Prostate gland (tissue), 2 donors: ENCODE results near the gene PGPEP1.

Experiments used
- CTCF ChIP-seq, 4 experiments: fragments of 200-600 bp in 2 of 4; fragments of 450-650 bp in 2 of 4; sonication (generic) in 2 of 4; IDR thresholded peaks; 1 replicate in 3 of 4; 2 replicates in 1 of 4; pipeline ENCODE4 v1.5.1; 2016 to 2019; ENCODE audit warnings: antibody characterized with exemption in 4 of 4, mild to moderate bottlenecking in 2 of 4, moderate library complexity in 2 of 4
- POLR2A ChIP-seq: fragments of 450-650 bp; IDR thresholded peaks from one replicate; pipeline ENCODE4 v1.6.1; 2016; ENCODE audit warnings: antibody characterized with exemption, mild to moderate bottlenecking
- POLR2AphosphoS5 ChIP-seq: sonication (generic); formaldehyde crosslinking; IDR thresholded peaks from one replicate; pipeline ENCODE4 v1.6.1; 2017; ENCODE audit warnings: antibody characterized with exemption

- TF ChIP-seq CTCF (IDR thresholded peaks at IDR 0.05) (no peak), POLR2AphosphoS5 (no peak), POLR2A (no peak)
These were observed 7.8 kb downstream of the PGPEP1 start for GRCh38 chr19:18348171-18348570.
